B cell (primary cell): ENCODE data around the gene GGCX. TPM values are rescaled to one million over a fixed set of nuclear protein-coding genes. Genes with fewer than 3 reads are reported as not detected.

Experiments used
- ATAC-seq: fragments of 200-7000 bp; cut with Tn5 transposase; one replicate; pipeline ENCODE4 v1.10.0; 2021; ENCODE audit warnings: low read depth, mild to moderate bottlenecking, moderate number of reproducible peaks, moderate library complexity
- CTCF ChIA-PET: fragments of 350-600 bp; sonication (Branson Sonifier 250); formaldehyde crosslinking; loops from one replicate; lab custom pipeline; 2021; ENCODE audit warnings: antibody characterized with exemption, inconsistent platforms; lab: Charles Lee
- POLR2A ChIA-PET: fragments of 350-600 bp; sonication (Branson Sonifier 250); formaldehyde crosslinking; loops from one replicate; lab custom pipeline; 2021; ENCODE audit warnings: antibody characterized with exemption; lab: Charles Lee
- DNase-seq: peaks from one replicate; pipeline ENCODE4 v3.0.0; 2013
- H2AFZ ChIP-seq: 2 replicates; pipeline ENCODE4 v1.6.1; 2012; ENCODE audit warnings: mild to moderate bottlenecking, low read depth, low read length; ENCODE audit not compliant: insufficient read depth, poor library complexity, severe bottlenecking
- H3K27ac ChIP-seq, 2 donors: 1 replicate in 1 of 2; 2 replicates in 1 of 2; pipeline ENCODE4 v1.5.1; 2012 to 2013; ENCODE audit warnings: low read length in 2 of 2, mild to moderate bottlenecking in 2 of 2, moderate library complexity in 1 of 2
- H3K27me3 ChIP-seq, 4 experiments: fragments of 200-600 bp in 1 of 4; sonication (generic) in 1 of 4; replicated peaks in 1 of 4; 1 replicate in 2 of 4; 2 replicates in 2 of 4; pipeline versions ENCODE4 v1.6.1 to v1.7.0; 2013 to 2016; ENCODE audit warnings: low read length in 3 of 4, mild to moderate bottlenecking in 2 of 4, mixed read lengths in 1 of 4, moderate library complexity in 1 of 4; ENCODE audit not compliant: insufficient read depth in 4 of 4, control insufficient read depth in 3 of 4; ENCODE audit errors: control extremely low read depth in 1 of 4
- H3K36me3 ChIP-seq, 2 experiments: replicated peaks in 1 of 2; 1 replicate in 1 of 2; 2 replicates in 1 of 2; pipeline versions ENCODE4 v1.6.1 to v1.7.1; 2013; ENCODE audit warnings: low read length in 1 of 2; ENCODE audit not compliant: insufficient read depth in 2 of 2, control insufficient read depth in 1 of 2; ENCODE audit errors: control extremely low read depth in 1 of 2, extremely low read depth in 1 of 2
- H3K4me1 ChIP-seq, 2 donors: fragments of 200-600 bp in 1 of 2; sonication (generic) in 1 of 2; 1 replicate in 1 of 2; 2 replicates in 1 of 2; pipeline versions ENCODE4 v1.5.1 to v1.6.1; 2013 to 2017; ENCODE audit warnings: low read length in 2 of 2; ENCODE audit not compliant: control insufficient read depth in 2 of 2, insufficient read depth in 2 of 2
- H3K4me2 ChIP-seq: replicated peaks from 2 replicates; pipeline ENCODE3; 2012; ENCODE audit warnings: mild to moderate bottlenecking, low read depth, low read length; ENCODE audit not compliant: poor library complexity, severe bottlenecking
- H3K4me3 ChIP-seq, 5 experiments: fragments of 200-600 bp in 1 of 5; sonication (generic) in 1 of 5; 1 replicate in 3 of 5; 2 replicates in 2 of 5; pipeline versions ENCODE4 v1.5.1 to v1.7.0; 2011 to 2016; ENCODE audit warnings: low read length in 4 of 5, mild to moderate bottlenecking in 4 of 5, low read depth in 2 of 5, control low read depth in 1 of 5, moderate library complexity in 1 of 5; ENCODE audit not compliant: insufficient read depth in 1 of 5; ENCODE audit errors: control extremely low read depth in 1 of 5, extremely low read depth in 1 of 5
- H3K79me2 ChIP-seq: fragments of 200-600 bp; sonication (generic); one replicate; pipeline ENCODE4 v1.6.0; 2016; ENCODE audit warnings: low read length; ENCODE audit not compliant: control insufficient read depth, insufficient read depth
- H3K9ac ChIP-seq: fragments of 200-600 bp; sonication (generic); 2 replicates; pipeline ENCODE4 v1.6.1; 2017; ENCODE audit warnings: mild to moderate bottlenecking, low read length, moderate library complexity
- H3K9me3 ChIP-seq, 3 donors: one replicate each; pipeline versions ENCODE4 v1.6.1 to v1.7.1; 2013; ENCODE audit warnings: low read length in 2 of 3; ENCODE audit not compliant: control insufficient read depth in 2 of 3, insufficient read depth in 1 of 3; ENCODE audit errors: control extremely low read depth in 1 of 3
- H4K20me1 ChIP-seq: 2 replicates; pipeline ENCODE4 v1.6.0; 2012; ENCODE audit warnings: mild to moderate bottlenecking, low read length; ENCODE audit not compliant: insufficient read depth, control insufficient read depth, poor library complexity, severe bottlenecking
- H3K27ac Mint-ChIP-seq: one replicate; pipeline ENCODE4 v1.8.0; 2021; ENCODE audit warnings: mixed read lengths
- H3K27me3 Mint-ChIP-seq: one replicate; pipeline ENCODE4 v1.8.0; 2021; ENCODE audit warnings: mixed read lengths
- H3K4me1 Mint-ChIP-seq: one replicate; pipeline ENCODE4 v1.8.0; 2021; ENCODE audit warnings: mixed read lengths
- H3K4me3 Mint-ChIP-seq: one replicate; pipeline ENCODE4 v1.8.0; 2021; ENCODE audit warnings: mixed read lengths
- H3K9me3 Mint-ChIP-seq: one replicate; pipeline ENCODE4 v1.8.0; 2022; ENCODE audit warnings: mixed read lengths; ENCODE audit not compliant: insufficient read depth
- CTCF ChIP-seq: fragments of 200-600 bp; IDR thresholded peaks from one replicate; pipeline ENCODE4 v1.8.0; 2022; ENCODE audit warnings: antibody characterized with exemption, mild to moderate bottlenecking
- EZH2 ChIP-seq: IDR thresholded peaks from 2 replicates; pipeline ENCODE4 v1.6.1; 2012; ENCODE audit warnings: borderline replicate concordance, low read depth, mild to moderate bottlenecking, moderate library complexity, low read length; ENCODE audit not compliant: insufficient read depth, poor library complexity, severe bottlenecking
- WGBS: methylation state at CpG from one replicate; pipeline ENCODE4 v1.1.5; 2013; ENCODE audit warnings: missing lambda C conversion rate; ENCODE audit not compliant: insufficient coverage; 5-methylcytosine and 5-hydroxymethylcytosine counted together
- intact Hi-C: fragments of 100-400 bp; cut with micrococcal nuclease; formaldehyde crosslinking; loops from one replicate; pipeline ENCODE4 v1.10.0; 2022
- polyA plus RNA-seq: library from polyadenylated mRNA; depleted of rRNA; stranded (reverse); fragments of >200 nt; gene quantifications from 2 replicates; pipeline ENCODE4 v1.2.3, GENCODE V29; 2012
- total RNA-seq, 2 donors: library from RNA; stranded (reverse); fragments of 120-200 nt in 1 of 2; gene quantifications; 1 replicate in 1 of 2; 2 replicates in 1 of 2; pipeline versions ENCODE4 v1.2.3 to v1.2.4, GENCODE V29; 2013 to 2022

GGCX gene
- total and polyA plus RNA-seq, 2 donors (not counting 1 experiment from before 2014, with no cell fraction given): 23.5 to 36.8 TPM

- Mint-ChIP-seq H3K27ac (no peak overlapping the region), H3K27me3 (peaks cover 22% of the 10 kb centered on the region), H3K4me3 (no peak overlapping the region), H3K9me3 (no peaks in the 10 kb centered on the region), H3K4me1 (peaks cover 1% of the 10 kb centered on the region)
- Histone ChIP-seq H3K27ac (no peak overlapping the region), H3K9me3 (no peaks in the 10 kb centered on the region), H3K4me2 (no peak overlapping the region), H3K4me3 (no peak overlapping the region), H3K4me1 (peaks cover 3 to 7% of the 10 kb centered on the region in 2 donors), H3K27me3 (peaks cover 0 to 3% (median 0%) of the 10 kb centered on the region in 4 experiments), H3K79me2 (no peaks in the 10 kb centered on the region), H2AFZ (no peak overlapping the region), H4K20me1 (no peaks in the 10 kb centered on the region), H3K9ac (no peak overlapping the region), H3K36me3 (no peaks in the 10 kb centered on the region)
- POLR2A ChIA-PET: no interaction called here
- TF ChIP-seq EZH2 (no peak), CTCF (no peak)
- no peak for ATAC-seq
- intact Hi-C loops: no loop called here
- no peak for DNase-seq
- CTCF ChIA-PET: no interaction called here
These were observed 33.5 kb downstream of the GGCX start for GRCh38 chr2:85527787-85528186.

- no peaks in the 10 kb centered on the region for H3K9me3 ChIP-seq
- DNase-seq (no peak), ATAC-seq (no peak)
- H3K27ac ChIP-seq: no peak overlapping the region
- intact Hi-C loops: no loop called here
- 88% methylated on average over 4 of the region's 4 CpGs for WGBS
- Mint-ChIP-seq H3K27ac (no peak overlapping the region), H3K9me3 (no peaks in the 10 kb centered on the region), H3K4me1 (peaks cover 1% of the 10 kb centered on the region), H3K4me3 (no peak overlapping the region), H3K27me3 (peaks cover 22% of the 10 kb centered on the region)
- H3K4me1 ChIP-seq: peaks cover 3 to 7% of the 10 kb centered on the region in 2 donors
- H4K20me1 ChIP-seq: no peaks in the 10 kb centered on the region
- no peaks in the 10 kb centered on the region for H3K79me2 ChIP-seq
- no peak overlapping the region for H3K9ac ChIP-seq
- H3K4me2 ChIP-seq: no peak overlapping the region
- H3K27me3 ChIP-seq: peaks cover 0 to 3% (median 0%) of the 10 kb centered on the region in 4 experiments
- H2AFZ ChIP-seq: no peak overlapping the region
- ChIA-PET CTCF (no interaction called here), POLR2A (no interaction called here)
- no peaks in the 10 kb centered on the region for H3K36me3 ChIP-seq
- TF ChIP-seq EZH2 (no peak), CTCF (no peak)
- H3K4me3 ChIP-seq: no peak overlapping the region
These were observed 35.7 kb downstream of the GGCX start for GRCh38 chr2:85525567-85525966.
